Left forelimb (tissue), 1 donor: ENCODE results near the gene ZMYM5.
"Not testable (repeated sequence)": the region's sequence is repeated elsewhere in the genome, so short reads cannot be mapped to it uniquely, and the experiment has no call there.

ENCODE experiments used
- DNase-seq: peaks from one replicate; pipeline ENCODE4 v3.0.0-alpha.2; 2018; ENCODE audit warnings: low spot score

ZMYM5 gene

DNA sequence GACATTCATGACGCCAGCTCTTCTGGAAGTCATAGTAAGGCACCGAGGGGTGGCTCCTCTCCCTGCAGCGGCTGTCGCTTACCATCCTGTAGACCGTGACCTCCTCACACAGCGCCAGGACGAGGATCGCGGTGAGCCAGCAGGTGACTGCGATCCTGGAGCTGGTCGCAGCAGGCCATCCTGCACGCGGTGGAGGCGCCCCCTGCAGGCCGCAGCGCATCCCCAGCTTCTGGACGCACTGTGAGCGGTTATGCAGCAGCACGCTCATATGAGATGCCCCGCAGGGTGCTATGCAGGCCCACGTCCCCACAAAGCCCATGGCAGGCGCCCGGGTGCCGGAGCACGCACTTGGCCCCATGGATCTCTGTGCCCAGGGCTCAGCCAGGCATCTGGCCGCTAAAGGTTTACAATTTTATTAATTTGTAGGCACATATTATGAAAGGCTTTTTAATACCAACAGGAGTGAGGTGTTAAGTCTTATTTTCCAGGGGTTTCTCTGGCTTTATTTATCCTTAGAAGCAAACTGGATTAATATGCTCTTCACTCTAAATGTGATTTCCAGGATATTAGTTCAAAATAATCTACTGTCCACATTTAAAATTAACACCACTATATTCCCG is 45.1 kb downstream of the ZMYM5 start:
- no peak for DNase-seq

DNA sequence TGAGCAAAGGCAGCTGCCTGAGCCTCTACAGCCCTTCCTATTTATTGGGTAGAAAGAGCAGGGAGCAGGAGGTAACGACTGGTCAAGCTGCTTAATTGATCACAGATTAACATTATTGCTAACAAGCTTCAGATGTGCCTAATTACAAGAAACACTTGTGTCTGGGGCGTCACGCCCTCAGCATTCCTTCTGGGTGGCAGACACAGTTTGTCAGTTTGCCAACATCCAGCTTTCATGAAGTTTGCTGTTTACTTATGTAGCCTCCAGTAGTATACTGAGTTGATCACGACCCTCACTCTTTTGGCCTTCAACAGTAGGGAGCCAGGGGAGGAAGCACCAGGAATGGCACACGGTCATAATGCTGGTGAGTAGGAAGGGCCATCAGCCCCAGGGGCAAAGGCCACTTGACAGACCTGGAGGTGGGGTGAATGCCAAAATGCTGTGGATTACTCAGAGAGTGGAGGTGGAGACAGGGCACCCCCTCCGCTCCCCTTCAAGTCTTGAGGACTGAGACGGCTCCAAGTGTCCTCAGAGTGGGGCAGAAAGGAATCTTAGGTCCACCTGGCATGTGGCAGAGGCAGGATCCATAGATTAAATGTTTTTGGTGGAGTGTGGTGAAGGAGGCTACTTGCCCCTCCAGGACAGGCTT is 45.8 kb downstream of the ZMYM5 start:
- DNase-seq: no peak

DNA sequence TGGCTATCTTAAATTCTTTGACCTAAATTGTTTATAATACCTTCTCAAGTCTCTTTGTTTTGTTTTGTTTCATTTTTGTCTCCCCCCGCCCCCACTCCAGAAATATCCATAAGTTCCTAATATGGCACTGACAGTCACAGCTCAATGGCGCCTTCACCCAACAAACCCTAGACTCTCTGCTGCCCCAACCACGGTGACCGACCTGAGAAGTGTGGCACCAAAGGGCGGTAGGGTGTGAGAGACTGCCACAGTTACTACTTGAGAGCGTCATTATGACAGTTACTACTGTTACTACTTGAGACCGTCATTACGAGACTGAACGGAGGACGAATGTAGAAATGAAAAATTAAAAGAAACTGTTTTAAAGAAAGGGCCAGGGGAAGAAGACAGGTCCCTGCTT is 46.3 kb downstream of the ZMYM5 start:
- DNase-seq: no peak

DNA sequence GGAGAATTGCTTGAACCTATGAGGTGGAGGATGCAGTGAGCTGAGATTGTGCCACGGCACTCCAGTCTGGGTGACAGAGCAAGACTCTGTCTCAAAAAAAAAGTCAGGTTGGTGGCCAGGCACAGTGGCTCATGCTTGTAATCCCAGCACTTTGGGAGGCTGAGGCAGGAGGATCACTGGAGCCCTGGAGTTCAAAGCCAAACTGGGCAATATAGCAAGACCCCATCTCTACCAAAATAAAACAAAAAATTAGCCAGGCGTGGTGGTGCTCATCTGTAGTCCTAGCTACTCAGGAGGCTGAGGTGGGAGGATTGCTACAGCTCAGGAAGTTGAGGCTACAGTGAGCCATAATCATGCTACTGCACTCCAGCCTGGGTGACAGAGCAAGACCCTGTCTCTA is 47.6 kb downstream of the ZMYM5 start:
- DNase-seq: not testable (repeated sequence)

DNA sequence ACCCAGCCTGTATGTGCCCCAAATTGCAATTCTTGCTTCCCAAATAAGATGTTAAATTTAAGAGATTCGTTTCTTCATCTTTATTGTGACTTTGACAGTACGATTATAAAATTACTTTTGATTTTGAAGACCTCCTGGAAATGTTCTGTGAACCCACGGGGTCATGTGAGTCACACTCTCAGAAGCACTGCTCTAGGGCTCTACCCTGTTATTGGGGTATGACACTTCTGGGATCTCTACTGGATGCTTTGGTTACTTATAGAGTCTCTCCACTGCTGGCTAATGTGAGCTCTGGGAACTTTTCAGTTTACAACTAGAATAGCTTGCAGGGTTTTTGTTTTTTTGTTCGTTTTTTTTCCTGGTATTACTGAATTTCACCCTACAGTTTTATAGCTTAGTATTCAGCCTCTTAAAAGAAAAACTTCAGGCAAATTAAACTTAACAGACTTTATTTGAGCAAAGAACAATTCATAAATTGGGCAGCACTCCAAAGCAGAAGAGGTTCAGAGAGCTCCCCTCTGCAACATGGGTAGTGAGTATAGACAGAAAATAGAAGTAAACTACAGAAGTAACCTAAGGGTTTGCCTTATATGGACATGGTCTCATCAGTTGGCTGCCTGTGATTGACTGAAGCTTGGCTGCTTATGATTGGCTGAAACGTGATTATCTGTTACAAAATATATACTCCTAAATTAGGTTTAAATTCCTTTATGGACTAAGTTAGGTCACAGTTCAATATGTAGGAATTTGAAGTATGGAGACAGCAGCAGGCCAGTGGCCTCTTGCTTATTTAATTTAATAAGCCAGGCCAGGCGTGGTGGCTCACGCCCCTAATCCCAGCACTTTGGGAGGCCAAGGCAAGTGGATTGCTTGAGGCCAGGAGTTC is 52.2 kb downstream of the ZMYM5 start:
- DNase-seq: no peak

DNA sequence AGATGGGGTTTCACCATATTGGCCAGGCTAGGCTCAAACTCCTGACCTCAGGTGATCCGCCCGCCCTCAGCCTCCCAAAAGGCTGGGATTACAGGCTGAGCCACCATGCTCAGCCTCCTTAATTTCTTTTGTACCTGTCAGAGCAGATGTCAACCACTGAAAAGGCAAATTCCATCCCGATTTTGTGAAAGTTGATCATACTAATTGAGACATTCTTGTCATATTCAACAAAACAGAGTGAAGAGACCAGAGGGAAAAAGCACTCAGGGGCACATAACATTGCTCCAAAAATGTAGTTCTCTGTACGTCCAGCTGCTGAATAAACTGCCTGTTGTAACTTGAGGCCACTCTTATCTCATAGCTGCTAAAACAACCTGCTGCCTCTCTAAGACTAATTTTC is 53.3 kb downstream of the ZMYM5 start:
- DNase-seq: no peak

DNA sequence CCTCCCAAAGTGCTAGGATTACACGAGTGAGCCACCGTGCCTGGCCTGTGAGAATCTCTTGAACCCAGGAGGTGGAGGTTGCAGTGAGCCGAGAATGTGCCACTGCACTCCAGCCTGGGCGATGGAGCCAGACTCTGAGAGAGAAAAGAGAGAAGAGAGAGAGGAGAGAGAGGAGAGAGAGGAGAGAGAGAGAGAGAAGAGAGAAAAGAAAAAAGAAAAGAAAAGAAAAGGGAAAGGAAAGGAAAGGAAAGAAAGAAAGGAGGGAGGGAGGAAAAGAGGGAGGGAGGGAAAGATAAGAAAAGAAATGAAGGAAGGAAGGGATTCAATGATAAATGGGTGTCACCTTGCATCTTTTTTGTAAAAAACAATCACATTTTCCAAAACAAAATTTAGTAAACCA is 57.7 kb downstream of the ZMYM5 start:
- DNase-seq: no peak

DNA sequence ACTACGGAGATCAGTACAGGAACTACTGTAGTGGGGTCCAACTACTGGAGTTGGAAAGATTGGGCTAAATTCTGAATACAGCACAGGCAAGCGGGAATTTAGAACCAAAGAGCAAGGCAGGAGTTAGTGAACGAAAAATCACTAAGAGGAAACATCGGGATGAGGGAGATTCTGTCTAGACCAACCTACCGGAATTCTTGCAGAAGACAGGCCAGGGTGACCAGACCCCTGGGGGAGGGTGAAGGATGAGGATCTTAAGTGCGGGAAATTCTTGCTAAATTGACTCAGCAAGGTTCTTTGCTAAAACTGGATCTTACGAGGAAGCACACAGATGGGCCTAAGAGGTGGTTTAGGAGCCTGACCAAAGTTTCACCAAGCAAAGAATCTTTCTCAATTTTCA is 67.5 kb downstream of the ZMYM5 start:
- no peak for DNase-seq

DNA sequence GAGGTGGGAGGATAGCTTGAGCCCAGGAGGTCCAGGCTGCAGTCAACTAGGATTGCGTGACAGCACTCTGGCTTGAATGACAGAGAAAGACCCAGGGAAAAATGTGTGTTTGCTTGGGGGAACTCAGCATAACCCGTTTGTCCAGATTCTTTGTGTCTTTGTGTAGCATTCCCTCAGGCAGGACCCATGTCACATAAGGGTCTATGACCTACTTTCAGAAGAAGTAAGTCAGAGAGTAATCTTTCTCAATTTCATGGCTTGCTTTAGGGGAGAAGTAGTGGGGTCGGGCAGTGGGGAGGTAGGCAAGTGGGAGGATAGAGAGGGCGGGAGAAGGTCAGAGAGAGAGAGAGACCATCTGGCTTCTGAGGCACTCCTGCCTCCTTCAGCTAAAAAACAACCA is 68.8 kb downstream of the ZMYM5 start:
- no peak for DNase-seq

DNA sequence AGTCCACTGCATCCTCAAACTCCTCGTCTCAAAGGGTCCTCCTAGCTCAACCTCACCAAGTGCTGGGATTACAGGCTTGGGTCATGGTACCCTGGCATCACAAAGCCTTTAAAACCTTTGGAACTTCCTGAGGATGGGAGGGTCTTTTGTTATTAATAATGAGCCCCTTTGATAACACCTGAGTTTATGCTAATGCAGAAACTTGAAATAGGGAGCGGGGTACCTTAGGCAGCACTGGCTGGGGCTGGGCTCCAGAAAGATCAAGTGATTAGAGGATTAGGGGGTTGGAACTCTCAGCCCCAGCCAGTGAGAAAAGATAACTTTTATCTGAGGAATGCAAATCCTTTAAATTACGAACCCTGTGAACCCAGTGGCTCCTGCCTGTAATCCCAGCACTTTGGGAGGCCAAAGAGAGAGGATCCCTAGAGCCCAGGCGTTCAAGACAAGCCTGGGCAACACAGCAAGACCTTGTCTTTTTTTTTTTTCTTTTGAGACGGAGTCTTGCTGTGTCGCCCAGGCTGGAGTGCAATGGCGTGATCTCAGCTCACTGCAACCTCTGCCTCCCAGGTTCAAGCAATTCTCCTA is 71.4 kb downstream of the ZMYM5 start:
- DNase-seq: no peak

DNA sequence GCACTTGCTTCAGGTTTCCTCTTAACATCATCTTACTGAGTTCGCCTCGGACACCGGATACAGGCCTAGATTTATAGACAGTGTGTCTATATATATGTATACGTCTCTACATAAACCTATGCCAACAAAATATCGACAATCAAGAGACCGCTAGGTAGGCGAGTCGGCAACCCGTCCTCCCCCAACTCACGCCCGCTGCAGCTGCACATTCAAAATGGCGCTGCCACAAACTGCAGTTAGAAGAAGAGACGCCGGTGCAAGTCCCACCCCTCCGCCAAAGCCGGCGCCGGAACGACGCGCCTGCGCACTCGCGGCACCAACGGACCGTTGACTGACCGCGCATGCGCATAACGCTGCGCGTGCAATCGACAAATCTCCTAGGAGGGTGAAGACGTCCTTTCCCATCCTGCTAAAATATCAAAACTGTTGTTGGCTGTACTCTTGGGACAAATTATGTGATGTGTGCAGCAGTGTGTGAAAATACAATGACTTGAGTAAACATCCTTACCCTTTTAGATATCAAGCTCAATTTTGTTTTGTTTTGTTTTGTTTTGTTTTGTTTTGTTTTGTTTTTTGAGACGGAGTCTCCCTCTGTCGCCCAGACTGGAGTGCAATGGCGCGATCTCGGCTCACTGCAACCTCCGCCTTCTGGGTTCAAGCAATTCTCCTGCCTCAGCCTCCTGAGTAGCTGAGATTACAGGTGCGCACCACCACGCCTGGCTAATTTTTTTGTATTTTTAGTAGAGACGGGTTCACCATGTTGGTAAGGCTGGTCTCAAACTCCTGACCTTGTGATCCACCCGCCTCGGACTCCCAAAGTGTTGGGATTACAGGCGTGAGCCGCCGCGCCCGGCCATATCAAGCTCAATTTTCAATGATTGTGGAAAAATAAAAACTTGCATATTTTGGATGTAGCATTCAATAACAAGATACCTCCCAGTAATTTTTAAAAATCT is 80.4 kb downstream of the ZMYM5 start, which contains the start of gene PSPC1:
TSS of gene PSPC1 (minus strand) at position 219 of the 956 bp plus-strand sequence. CDS start at position 31, 188 bp downstream.
- peak; percentile 95 for DNase-seq

DNA sequence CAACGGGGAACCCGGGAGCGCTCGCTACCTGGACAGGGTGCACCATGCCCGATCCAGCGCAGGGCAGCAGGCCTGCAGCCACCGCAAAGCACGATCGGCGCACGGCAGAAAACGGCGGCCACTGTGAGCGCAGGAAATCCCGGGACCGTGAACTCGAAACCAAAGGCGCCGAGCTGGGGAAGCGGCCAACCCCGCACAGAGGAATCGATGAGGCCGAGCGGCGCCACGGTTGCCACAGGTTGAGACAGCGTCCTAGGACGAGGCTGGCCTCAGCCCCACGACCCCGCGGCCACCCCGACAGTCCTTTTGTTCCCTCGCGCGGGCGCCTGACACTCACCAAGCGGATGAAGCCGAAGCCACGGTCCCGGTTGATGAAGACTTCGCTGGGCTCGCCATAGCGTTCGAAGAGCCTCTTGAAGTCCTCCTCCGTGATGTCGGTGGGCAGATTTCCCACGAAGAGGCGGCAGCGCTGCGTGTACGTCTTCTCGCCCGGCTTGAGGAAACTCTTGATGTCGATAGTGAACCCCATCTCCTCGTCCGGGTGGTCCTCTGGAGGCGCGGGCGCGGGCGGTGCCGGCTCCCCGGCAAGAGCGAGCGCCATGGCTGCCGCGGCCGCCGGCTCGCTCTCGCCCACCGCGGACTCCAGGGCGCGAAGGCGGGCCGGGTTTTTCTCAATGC is 81.3 kb downstream of the ZMYM5 start:
- DNase-seq: peak; percentile 76

DNA sequence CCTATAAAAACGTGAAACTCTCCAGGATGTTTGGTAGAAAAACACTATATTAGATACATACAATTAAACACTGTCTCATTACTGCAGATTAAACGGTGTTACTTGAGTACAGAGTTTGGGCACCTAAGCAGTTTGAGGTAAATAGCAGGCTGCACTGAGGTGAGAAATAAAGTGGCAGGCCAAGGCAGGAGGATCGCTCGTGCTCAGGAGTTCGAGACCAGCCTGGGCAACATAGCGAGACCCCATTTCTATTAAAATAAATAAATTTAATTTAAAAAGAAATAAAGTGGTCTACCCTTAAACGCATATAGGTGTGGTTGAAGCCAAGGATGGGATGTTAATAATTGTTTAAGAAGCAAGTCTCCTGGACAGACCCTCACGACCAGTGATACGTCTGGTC is 81.9 kb downstream of the ZMYM5 start:
- DNase-seq: no peak

DNA sequence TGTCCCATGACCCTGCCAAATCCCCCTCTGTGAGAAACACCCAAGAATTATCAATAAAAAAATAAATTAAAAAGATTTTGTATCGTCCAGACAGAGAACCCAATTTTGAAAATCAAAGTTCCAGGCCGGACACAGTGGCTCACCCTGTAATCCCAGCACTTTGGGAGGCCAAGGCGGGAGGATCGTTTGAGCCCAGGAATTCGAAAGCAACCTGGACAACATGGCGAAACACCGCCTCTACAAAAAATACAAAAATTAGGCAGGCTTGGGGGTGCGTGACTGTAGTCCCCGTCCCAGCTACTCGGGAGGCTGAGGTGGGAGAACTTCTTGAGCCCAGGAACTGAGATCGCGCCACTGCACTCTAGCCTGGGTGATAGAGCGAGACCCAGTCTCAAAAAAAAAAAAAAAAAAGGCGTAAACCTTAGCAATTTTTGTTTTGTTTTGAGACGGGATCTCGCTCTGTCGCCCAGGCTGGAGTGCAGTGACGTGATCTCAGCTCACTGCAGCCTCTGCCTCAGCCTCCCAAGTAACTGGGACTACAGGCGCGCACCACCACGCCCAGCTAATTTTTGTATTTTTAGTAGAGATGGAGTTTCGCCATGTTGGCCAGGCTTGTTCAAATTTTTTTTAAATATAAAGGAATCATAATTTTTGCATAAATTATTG is 82.6 kb downstream of the ZMYM5 start:
- DNase-seq: not testable (repeated sequence)
